Activated B cell treated with CpG ODN at 0.5 μM for 24 hours (primary cell): Measurements from ENCODE around the gene ADAP2. TPM values are rescaled to one million over a fixed set of nuclear protein-coding genes. Genes with fewer than 3 reads are reported as not detected.
A peak's percentile ranks its signal among the peaks of the same experiment; 100 is the strongest.
"Not testable (repeated sequence)": the region's sequence is repeated elsewhere in the genome, so short reads cannot be mapped to it uniquely, and the experiment has no call there.

Experiments
- ATAC-seq: fragments of 200-7000 bp; cut with Tn5 transposase; one replicate; pipeline ENCODE4 v1.10.0; 2021; ENCODE audit warnings: low read depth, mild to moderate bottlenecking, moderate library complexity
- CTCF ChIA-PET: fragments of 350-600 bp; sonication (Branson Sonifier 250); formaldehyde crosslinking; loops from one replicate; lab custom pipeline; 2021; ENCODE audit warnings: antibody characterized with exemption; lab: Charles Lee
- POLR2A ChIA-PET: fragments of 350-600 bp; sonication (Branson Sonifier 250); formaldehyde crosslinking; loops from one replicate; lab custom pipeline; 2021; ENCODE audit warnings: antibody characterized with exemption; lab: Charles Lee
- DNase-seq: peaks from one replicate; pipeline ENCODE4 v3.0.0; 2022
- H3K27ac Mint-ChIP-seq: one replicate; pipeline ENCODE4 v1.8.0; 2020; ENCODE audit warnings: mixed read lengths
- H3K27me3 Mint-ChIP-seq: one replicate; pipeline ENCODE4 v1.8.0; 2021; ENCODE audit warnings: mixed read lengths
- H3K36me3 Mint-ChIP-seq: one replicate; pipeline ENCODE4 v1.8.0; 2021; ENCODE audit warnings: low read depth, mixed read lengths
- H3K4me1 Mint-ChIP-seq: one replicate; pipeline ENCODE4 v1.8.0; 2021; ENCODE audit warnings: mixed read lengths
- H3K4me3 Mint-ChIP-seq: one replicate; pipeline ENCODE4 v1.8.0; 2020; ENCODE audit warnings: mild to moderate bottlenecking, mixed read lengths
- H3K9me3 Mint-ChIP-seq: one replicate; pipeline ENCODE4 v1.8.0; 2020; ENCODE audit warnings: mixed read lengths
- CTCF ChIP-seq: fragments of 200-600 bp; IDR thresholded peaks from one replicate; pipeline ENCODE4 v1.8.0; 2022; ENCODE audit warnings: antibody characterized with exemption, mild to moderate bottlenecking
- intact Hi-C: fragments of 100-400 bp; cut with micrococcal nuclease; formaldehyde crosslinking; loops from one replicate; pipeline ENCODE4 v1.15.1; 2024
- total RNA-seq: library from RNA; stranded (reverse); gene quantifications from 2 replicates; pipeline ENCODE4 v1.2.3, GENCODE V29; 2022

ADAP2 gene
- total RNA-seq, 1 donor from 2014 or later, result 16.9 TPM

DNA sequence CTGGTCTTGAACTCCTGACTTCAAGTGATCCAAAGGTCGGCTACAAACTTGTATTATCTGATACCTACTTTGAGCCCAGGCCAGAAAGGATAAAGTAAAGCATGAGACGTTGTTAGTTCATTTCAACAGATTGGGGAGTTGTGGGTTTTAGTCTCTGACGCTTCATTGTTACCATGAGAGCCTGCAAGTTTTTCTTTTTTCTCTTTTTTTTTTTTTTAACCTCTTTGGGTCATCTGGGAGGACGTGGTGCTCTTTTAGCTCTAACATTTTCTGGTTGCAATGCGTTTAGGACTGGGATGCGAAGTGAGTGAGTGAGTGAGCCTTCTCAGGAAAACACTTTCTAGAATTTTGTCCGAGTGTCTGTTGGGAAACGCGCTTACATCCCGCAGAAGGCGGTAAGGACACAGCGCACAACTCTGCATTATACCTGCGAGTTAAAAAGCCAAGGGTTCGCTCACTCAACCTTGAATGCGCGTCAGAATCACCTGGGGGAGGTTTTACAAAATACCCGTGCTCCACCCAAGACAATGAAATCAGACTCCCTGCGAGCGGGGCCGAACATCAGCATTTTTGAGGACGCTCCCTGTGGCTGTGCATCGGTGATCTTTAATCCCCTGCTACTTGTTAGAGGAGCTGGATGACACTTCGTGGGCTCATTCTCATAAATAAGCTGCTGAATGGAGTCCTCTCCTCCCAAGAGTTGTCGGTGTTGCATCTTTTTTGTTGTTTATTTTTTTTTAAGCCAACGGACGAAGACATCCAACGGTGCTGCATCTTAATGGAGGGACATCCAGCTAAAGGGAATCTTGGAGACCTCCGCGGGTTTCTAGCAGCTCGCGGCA is 48.5 kb downstream of the ADAP2 start:
- peak; percentile 17 for ATAC-seq
- Mint-ChIP-seq H3K27me3 (no peaks in the 10 kb centered on the region), H3K4me3 (peak overlapping the region; percentile 97), H3K27ac (peak overlapping the region; percentile 98), H3K9me3 (peaks cover 2% of the 10 kb centered on the region), H3K36me3 (peaks cover 13% of the 10 kb centered on the region), H3K4me1 (peaks cover 64% of the 10 kb centered on the region)
- POLR2A ChIA-PET, result interaction anchor here (0.5 to 5.7 kb wide), 18 partner anchors 11 to 349 kb away, joined by 3 to 121 read pairs (median 8); partner anchors contain the start of genes ADAP2, CRLF3 and TEFM
- no peak for TF ChIP-seq CTCF
- CTCF ChIA-PET, result interaction anchor here (0.6 to 1.2 kb wide), 3 partner anchors 9 to 32 kb away, joined by 3 to 6 read pairs (median 3); no protein-coding TSS in a partner anchor
- DNase-seq, result peak; percentile 32
- intact Hi-C loops, result loop anchor here (2.0 to 5.0 kb wide), 4 partner anchors 39 to 337 kb away; partner anchors contain the start of gene ATAD5

- POLR2A ChIA-PET, result interaction anchor here (0.5 to 5.7 kb wide), 18 partner anchors 11 to 168 kb away, joined by 3 to 121 read pairs (median 8); partner anchors contain the start of genes ADAP2, CRLF3 and TEFM
- Mint-ChIP-seq H3K4me3 (peak within 1 kb of the TSS; percentile 97), H3K36me3 (peaks cover 18% of the 10 kb centered on the region), H3K27ac (peak within 1 kb of the TSS; percentile 98), H3K27me3 (no peaks in the 10 kb centered on the region), H3K9me3 (peaks cover 2% of the 10 kb centered on the region), H3K4me1 (peaks cover 65% of the 10 kb centered on the region)
- DNase-seq (peak; percentile 74), ATAC-seq (peak; percentile 67)
- CTCF ChIA-PET, result interaction anchor here (1.1 to 1.6 kb wide), 3 partner anchors 11 to 64 kb away, joined by 3 to 5 read pairs (median 3); partner anchors contain the start of gene TEFM
- no peak for TF ChIP-seq CTCF
- intact Hi-C loops, result loop anchor here (1.0 to 5.0 kb wide), 7 partner anchors 10 to 336 kb away; partner anchors contain the start of genes ATAD5 and TEFM
Observed at GRCh38 chr17:30970831-30971567, 49.3 kb downstream of the ADAP2 start, which contains the start of gene RNF135. Gene RNF135 (plus strand): TSS chr17:30971039. CDS start chr17:30971074, 35 bp downstream.

- CTCF ChIA-PET, result no interaction called here
- POLR2A ChIA-PET, result interaction anchor here (0.5 to 0.7 kb wide), 3 partner anchors 32 to 914 kb away, joined by 5 to 10 read pairs (median 6); no protein-coding TSS in a partner anchor
- Mint-ChIP-seq H3K27me3 (no peaks in the 10 kb centered on the region), H3K4me1 (peaks cover 45% of the 10 kb centered on the region), H3K36me3 (peaks cover 27% of the 10 kb centered on the region), H3K9me3 (peaks cover 2% of the 10 kb centered on the region), H3K4me3 (no peak overlapping the region), H3K27ac (no peak overlapping the region)
- intact Hi-C loops, result no loop called here
- ATAC-seq, result no peak
- DNase-seq, result no peak
- TF ChIP-seq CTCF, result no peak
Observed at GRCh38 chr17:30975042-30975820, 53.5 kb downstream of the ADAP2 start.

DNA sequence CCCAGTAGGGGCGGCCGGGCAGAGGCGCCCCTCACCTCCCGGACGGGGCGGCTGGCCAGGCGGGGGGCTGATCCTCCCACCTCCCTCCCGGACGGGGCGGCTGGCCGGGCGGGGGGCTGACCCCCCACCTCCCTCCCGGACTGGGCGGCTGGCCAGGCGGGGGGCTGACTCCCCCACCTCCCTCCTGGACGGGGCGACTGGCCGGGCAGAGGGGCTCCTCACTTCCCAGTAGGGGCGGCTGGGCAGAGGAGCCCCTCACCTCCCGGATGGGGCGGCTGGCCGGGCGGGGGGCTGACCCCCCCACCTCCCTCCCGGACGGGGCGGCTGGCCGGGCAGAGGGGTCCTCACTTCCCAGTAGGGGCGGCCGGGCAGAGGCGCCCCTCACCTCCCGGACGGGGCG is 58.2 kb downstream of the ADAP2 start:
- H3K4me3 Mint-ChIP-seq, POLR2A ChIA-PET, DNase-seq, H3K27ac Mint-ChIP-seq, H3K27me3 Mint-ChIP-seq, H3K9me3 Mint-ChIP-seq, ATAC-seq, CTCF ChIA-PET, intact Hi-C loops: not testable (repeated sequence)
- Mint-ChIP-seq H3K4me1 (peaks cover 25% of the 10 kb centered on the region), H3K36me3 (peaks cover 35% of the 10 kb centered on the region)
